Heart right ventricle (tissue), 16 donors: ENCODE results near the gene INPP4B. TPM values are rescaled to one million over a fixed set of nuclear protein-coding genes. Genes with fewer than 3 reads are reported as not detected.

Experiments
- ATAC-seq, 8 donors: fragments of 200-7000 bp; cut with Tn5 transposase; one replicate each; pipeline ENCODE4 v1.9.1; 2020; ENCODE audit warnings: mild to moderate bottlenecking in 8 of 8, moderate library complexity in 8 of 8, moderate number of reproducible peaks in 1 of 8
- DNase-seq, 2 donors: peaks; one replicate each; pipeline ENCODE4 v3.0.0-alpha.2; 2020
- H3K27ac ChIP-seq, 10 donors: fragments of 200-600 bp; sonication (generic) in 2 of 10; one replicate each; pipeline versions ENCODE4 v1.5.0 to v1.8.0; 2020 to 2022; ENCODE audit warnings: mild to moderate bottlenecking in 3 of 10
- H3K27me3 ChIP-seq, 7 donors: fragments of 200-600 bp; one replicate each; pipeline ENCODE4 v1.8.0; 2021 to 2022; ENCODE audit warnings: mild to moderate bottlenecking in 2 of 7
- H3K36me3 ChIP-seq, 9 donors: fragments of 200-600 bp; sonication (generic) in 1 of 9; one replicate each; pipeline versions ENCODE4 v1.5.0 to v1.8.0; 2020 to 2022; ENCODE audit warnings: mild to moderate bottlenecking in 2 of 9
- H3K4me1 ChIP-seq, 9 donors: fragments of 200-600 bp; sonication (generic) in 1 of 9; one replicate each; pipeline versions ENCODE4 v1.5.0 to v1.8.0; 2020 to 2022; ENCODE audit warnings: mild to moderate bottlenecking in 4 of 9
- H3K4me3 ChIP-seq, 10 donors: fragments of 200-600 bp; sonication (generic) in 2 of 10; one replicate each; pipeline versions ENCODE4 v1.5.0 to v1.8.0; 2020 to 2022; ENCODE audit warnings: mild to moderate bottlenecking in 7 of 10, moderate library complexity in 2 of 10
- H3K9me3 ChIP-seq, 11 donors: fragments of 200-600 bp in 10 of 11; sonication (generic) in 2 of 11; one replicate each; pipeline versions ENCODE4 v1.5.0 to v1.8.0; 2013 to 2022; ENCODE audit warnings: mild to moderate bottlenecking in 2 of 11, control low read depth in 1 of 11, moderate library complexity in 1 of 11
- CTCF ChIP-seq, 9 donors: fragments of 200-600 bp; sonication (generic) in 2 of 9; IDR thresholded peaks; one replicate each; pipeline versions ENCODE4 v1.5.0 to v1.8.0; 2021 to 2022; ENCODE audit warnings: antibody characterized with exemption in 9 of 9, mild to moderate bottlenecking in 5 of 9, moderate library complexity in 1 of 9
- WGBS, 2 donors: extraction: QIAGEN DNeasy Blood & Tissue Kit; methylation state at CpG; one replicate each; pipeline ENCODE4 v1.1.7; 2013; ENCODE audit warnings: inconsistent platforms in 1 of 2; 5-methylcytosine and 5-hydroxymethylcytosine counted together
- intact Hi-C, 10 donors: fragments of 100-400 bp; cut with DNase I; formaldehyde crosslinking; loops; one replicate each; pipeline versions ENCODE4 v1.11.1 to v1.14.2; 2022
- polyA plus RNA-seq, 2 donors: library from polyadenylated mRNA; stranded (reverse); fragments of 200-250 nt; gene quantifications; one replicate each; pipeline ENCODE4 v1.2.3, GENCODE V29; 2013
- total RNA-seq, 10 donors: library from RNA; stranded (reverse); fragmentation: NEBNext Ultra II Directional in 3 of 10; extraction: Animal tissue kit (Norgen Biotek cat#: 25700) in 3 of 10; gene quantifications; one replicate each; pipeline versions ENCODE4 v1.2.1 to v1.2.4, GENCODE V29; 2021 to 2023
- donor health status: Arrhythmogenic right ventricular cardiomyopathy.
- donor health status: ischemic (EF 13 %, LVEDD 7.1; RV severe dilation, severe dysfunction).
- donor health status: healthy with polysubstance abuse.
- donor health status: DM: no; HTN: yes; CAD: no.
- donor health status: DM: no; HTN: no; CAD: no.
- donor health status: ischemic (EF 25% LVEDD 6.9; RV normal size, moderate dysfunction).
- donor health status: ischemic (EF 25% LVEDD 5.7; RV mildly dilated, moderate dysfunction).
- donor health status: healthy.
- donor health status: DM: yes; HTN: yes; CAD: no.
- donor health status: Ischemic cardiomyopathy.
- donor health status: ischemic (EF 35%, LVEDD 5.7; RV mildly dilated, moderate dysfunction).
- donor health status: nonischemic (EF 11% LVEDD 7.7; RV severe dilation, severe dysfunction).
- donor health status: DM: yes; HTN: yes; CAD: no.
- donor health status: PGD.
- donor health status: ischemic (EF 29% LVEDD 5.4; RV normal size, mild dysfunction).
- donor health status: nonischemic (EF 23%, LVEDD 6.1; RV moderate dilation, normal function).

INPP4B gene
- total and polyA plus RNA-seq, 12 donors = 3.7 to 100.0 (median 39.1) TPM

GRCh38 chr4:142377342-142378091, 468.6 kb downstream of the INPP4B start:
- Histone ChIP-seq H3K27me3 (no peaks in the 10 kb centered on the region), H3K4me1 (peaks cover 0 to 78% (median 55%) of the 10 kb centered on the region in 9 donors), H3K9me3 (no peaks in the 10 kb centered on the region), H3K4me3 (no peak overlapping the region), H3K36me3 (no peaks in the 10 kb centered on the region), H3K27ac (peak overlapping the region in 7 of 10 donors; percentile 26 to 79 (median 51))
- ATAC-seq = peak in 1 of 8 donors; percentile 7
- intact Hi-C loops = no loop called here
- no peak for TF ChIP-seq CTCF (IDR thresholded peaks at IDR 0.05)
- no peak for DNase-seq
- 63 to 76% methylated on average over 3 of the region's 3 CpGs for WGBS, 2 donors

GRCh38 chr4:142376204-142376603, 469.9 kb downstream of the INPP4B start:
- no peak overlapping the region for H3K4me3 ChIP-seq
- peaks cover 0 to 3% (median 0%) of the 10 kb centered on the region in 11 donors for H3K9me3 ChIP-seq
- peaks cover 0 to 84% (median 55%) of the 10 kb centered on the region in 9 donors for H3K4me1 ChIP-seq
- intact Hi-C loops = no loop called here
- no peak for ATAC-seq
- H3K27me3 ChIP-seq = no peaks in the 10 kb centered on the region
- 88 to 94% methylated on average over 1 of the region's 1 CpG for WGBS, 2 donors
- peak overlapping the region in 4 of 10 donors; percentile 4 to 42 (median 18) for H3K27ac ChIP-seq
- no peak for DNase-seq
- TF ChIP-seq CTCF (IDR thresholded peaks at IDR 0.05) = no peak
- no peaks in the 10 kb centered on the region for H3K36me3 ChIP-seq

- H3K27me3 ChIP-seq = no peaks in the 10 kb centered on the region
- 45 to 48% methylated on average over 2 of the region's 2 CpGs for WGBS, 2 donors
- H3K4me3 ChIP-seq = no peak overlapping the region
- H3K9me3 ChIP-seq = peaks cover 0 to 12% (median 4%) of the 10 kb centered on the region in 11 donors
- peaks cover 0 to 66% (median 41%) of the 10 kb centered on the region in 9 donors for H3K4me1 ChIP-seq
- no peak for TF ChIP-seq CTCF (IDR thresholded peaks at IDR 0.05)
- ATAC-seq = no peak
- intact Hi-C loops = no loop called here
- H3K27ac ChIP-seq = peak overlapping the region in 1 of 10 donors; percentile 24
- no peak for DNase-seq
- H3K36me3 ChIP-seq = no peaks in the 10 kb centered on the region
These were observed 472.5 kb downstream of the INPP4B start for GRCh38 chr4:142373610-142374009.

- ATAC-seq = peak in 1 of 8 donors; percentile 50
These were observed 473.4 kb downstream of the INPP4B start for GRCh38 chr4:142372530-142373260.

More at GRCh38 chr4:142372530-142373260, 473.4 kb downstream of the INPP4B start:
- peaks cover 0 to 12% (median 4%) of the 10 kb centered on the region in 11 donors for H3K9me3 ChIP-seq
- no peak for TF ChIP-seq CTCF (IDR thresholded peaks at IDR 0.05)
- H3K4me1 ChIP-seq = peaks cover 0 to 65% (median 38%) of the 10 kb centered on the region in 9 donors
- no peak overlapping the region for H3K4me3 ChIP-seq
- DNase-seq = no peak
- intact Hi-C loops = no loop called here
- no peaks in the 10 kb centered on the region for H3K27me3 ChIP-seq
- no peaks in the 10 kb centered on the region for H3K36me3 ChIP-seq
- WGBS, 2 donors = 79% methylated on average over 2 of the region's 2 CpGs
- H3K27ac ChIP-seq = peak overlapping the region in 2 of 10 donors; percentile 9 to 20
